ENCODE data around the gene IKZF2. TPM values are rescaled to one million over a fixed set of nuclear protein-coding genes. Genes with fewer than 3 reads are reported as not detected.

The IKZF2 gene
- total and polyA plus RNA-seq, 2 experiments from 2014 or later: 2.6 to 10.1 TPM

- no peaks in the 10 kb centered on the region for H3K27me3 Mint-ChIP-seq (ENCODE audit: insufficient read depth, low read depth, poor library complexity)
- TF ChIP-seq JUNB (IDR thresholded peaks at IDR 0.05; ENCODE audit: unreplicated experiment): no peak
- no peak for TF ChIP-seq POLR2AphosphoS5 (IDR thresholded peaks at IDR 0.05; ENCODE audit: low read depth)
- TF ChIP-seq, protein P1, sequence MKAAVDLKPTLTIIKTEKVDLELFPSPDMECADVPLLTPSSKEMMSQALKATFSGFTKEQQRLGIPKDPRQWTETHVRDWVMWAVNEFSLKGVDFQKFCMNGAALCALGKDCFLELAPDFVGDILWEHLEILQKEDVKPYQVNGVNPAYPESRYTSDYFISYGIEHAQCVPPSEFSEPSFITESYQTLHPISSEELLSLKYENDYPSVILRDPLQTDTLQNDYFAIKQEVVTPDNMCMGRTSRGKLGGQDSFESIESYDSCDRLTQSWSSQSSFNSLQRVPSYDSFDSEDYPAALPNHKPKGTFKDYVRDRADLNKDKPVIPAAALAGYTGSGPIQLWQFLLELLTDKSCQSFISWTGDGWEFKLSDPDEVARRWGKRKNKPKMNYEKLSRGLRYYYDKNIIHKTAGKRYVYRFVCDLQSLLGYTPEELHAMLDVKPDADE (IDR thresholded peaks at IDR 0.05): no peak
- Histone ChIP-seq H3K9me2 (ENCODE audit: insufficient read depth) (no peaks in the 10 kb centered on the region), H3F3A (replicated peaks; ENCODE audit: low read depth) (no peaks in the 10 kb centered on the region), H3K4me1 (ENCODE audit: insufficient read depth) (0 out of 2 replicates have a peak, but pooled peaks cover 9% of the 10 kb centered on the region), H3K36me3 (ENCODE audit: insufficient read depth) (no peaks in the 10 kb centered on the region), H3K27ac (ENCODE audit: low read depth) (no peak overlapping the region), H3K27me3 (ENCODE audit: insufficient read depth) (no peaks in the 10 kb centered on the region), H3K4me3 (no peak overlapping the region), H3K4me2 (no peak overlapping the region), H3K79me2 (replicated peaks; ENCODE audit: insufficient read depth) (no peaks in the 10 kb centered on the region), H2AFZ (no peak overlapping the region), H4K20me1 (replicated peaks; ENCODE audit: insufficient read depth) (no peaks in the 10 kb centered on the region)
- H3K4me3 Mint-ChIP-seq: no peak overlapping the region
- no peaks in the 10 kb centered on the region for H3K9me3 Mint-ChIP-seq
- no peaks in the 10 kb centered on the region for H3K36me3 Mint-ChIP-seq (ENCODE audit: low read depth)
- ATAC-seq (no peak), DNase-seq (ENCODE audit: low spot score) (no peak)
- H3K27ac Mint-ChIP-seq: no peak overlapping the region
- H3K4me1 Mint-ChIP-seq: peaks cover 19% of the 10 kb centered on the region
Measured at GRCh38 chr2:213122725-213123124, 28.7 kb downstream of the IKZF2 start.

DNA sequence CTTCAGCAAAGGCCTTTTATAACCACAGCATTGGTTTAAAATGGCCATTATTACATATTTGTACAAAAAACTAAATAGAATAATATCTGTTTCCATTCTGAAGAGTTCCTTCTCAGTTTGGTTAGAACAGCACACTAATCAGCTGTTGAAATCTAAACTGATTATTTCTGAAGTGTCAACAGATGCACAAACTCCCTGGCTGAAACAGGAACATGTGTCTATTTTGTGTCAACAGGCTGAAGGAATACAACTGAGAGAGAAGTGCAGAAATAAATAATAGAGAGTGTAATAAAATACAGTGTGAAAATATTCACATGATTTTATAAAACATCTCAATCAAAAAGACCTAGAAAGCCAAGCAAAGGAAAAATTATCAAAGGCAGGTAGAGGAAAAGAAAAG lies 29.7 kb downstream of the IKZF2 start:
- no peaks in the 10 kb centered on the region for H3K9me3 Mint-ChIP-seq
- no peak for TF ChIP-seq JUNB (IDR thresholded peaks at IDR 0.05; ENCODE audit: unreplicated experiment)
- no peak for TF ChIP-seq ZNF462 (CRISPR knock-in tag; IDR thresholded peaks at IDR 0.05)
- no peak for TF ChIP-seq ZNF114 (CRISPR knock-in tag; IDR thresholded peaks at IDR 0.05)
- TF ChIP-seq NANOG (IDR thresholded peaks at IDR 0.05; ENCODE audit: borderline replicate concordance): no peak
- TF ChIP-seq EZH2 (IDR thresholded peaks at IDR 0.05; ENCODE audit: low read depth, unreplicated experiment): no peak
- TF ChIP-seq, protein P2, sequence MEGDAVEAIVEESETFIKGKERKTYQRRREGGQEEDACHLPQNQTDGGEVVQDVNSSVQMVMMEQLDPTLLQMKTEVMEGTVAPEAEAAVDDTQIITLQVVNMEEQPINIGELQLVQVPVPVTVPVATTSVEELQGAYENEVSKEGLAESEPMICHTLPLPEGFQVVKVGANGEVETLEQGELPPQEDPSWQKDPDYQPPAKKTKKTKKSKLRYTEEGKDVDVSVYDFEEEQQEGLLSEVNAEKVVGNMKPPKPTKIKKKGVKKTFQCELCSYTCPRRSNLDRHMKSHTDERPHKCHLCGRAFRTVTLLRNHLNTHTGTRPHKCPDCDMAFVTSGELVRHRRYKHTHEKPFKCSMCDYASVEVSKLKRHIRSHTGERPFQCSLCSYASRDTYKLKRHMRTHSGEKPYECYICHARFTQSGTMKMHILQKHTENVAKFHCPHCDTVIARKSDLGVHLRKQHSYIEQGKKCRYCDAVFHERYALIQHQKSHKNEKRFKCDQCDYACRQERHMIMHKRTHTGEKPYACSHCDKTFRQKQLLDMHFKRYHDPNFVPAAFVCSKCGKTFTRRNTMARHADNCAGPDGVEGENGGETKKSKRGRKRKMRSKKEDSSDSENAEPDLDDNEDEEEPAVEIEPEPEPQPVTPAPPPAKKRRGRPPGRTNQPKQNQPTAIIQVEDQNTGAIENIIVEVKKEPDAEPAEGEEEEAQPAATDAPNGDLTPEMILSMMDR (conservative IDR thresholded peaks at IDR 0.05; ENCODE audit: low read depth in 2 of 2): no peak
- no peak for TF ChIP-seq STAT1 (IDR thresholded peaks at IDR 0.05; ENCODE audit: unreplicated experiment)
- no peak for TF ChIP-seq POLR2AphosphoS5 (IDR thresholded peaks at IDR 0.05; ENCODE audit: low read depth)
- TF ChIP-seq ZNF331 (CRISPR knock-in tag; IDR thresholded peaks at IDR 0.05; ENCODE audit: low read depth): no peak
- no peak for TF ChIP-seq CREB1 (CRISPR knock-in tag; IDR thresholded peaks at IDR 0.05; ENCODE audit: low read depth)
- TF ChIP-seq, protein P1 (IDR thresholded peaks at IDR 0.05): no peak
- no peak for TF ChIP-seq EZH2phosphoT487 (IDR thresholded peaks at IDR 0.05; ENCODE audit: unreplicated experiment)

More for the DNA sequence above, 29.7 kb downstream of the IKZF2 start:
- H3K27ac Mint-ChIP-seq: no peak overlapping the region
- no peak overlapping the region for H3K4me2 ChIP-seq
- H3K27me3 Mint-ChIP-seq (ENCODE audit: insufficient read depth, low read depth, poor library complexity): no peaks in the 10 kb centered on the region
- no peaks in the 10 kb centered on the region for H3K36me3 ChIP-seq (ENCODE audit: insufficient read depth)
- H3F3A ChIP-seq (replicated peaks; ENCODE audit: low read depth): no peaks in the 10 kb centered on the region
- no peak for DNase-seq (ENCODE audit: low spot score)
- no peaks in the 10 kb centered on the region for H3K36me3 Mint-ChIP-seq (ENCODE audit: low read depth)
- H3K79me2 ChIP-seq (replicated peaks; ENCODE audit: insufficient read depth): no peaks in the 10 kb centered on the region
- H3K4me3 Mint-ChIP-seq: no peak overlapping the region
- no peak overlapping the region for H3K27ac ChIP-seq (ENCODE audit: low read depth)
- H3K27me3 ChIP-seq (ENCODE audit: insufficient read depth): no peaks in the 10 kb centered on the region
- no peak for ATAC-seq
- H3K4me1 ChIP-seq (ENCODE audit: insufficient read depth): 0 out of 2 replicates have a peak, but pooled peaks cover 9% of the 10 kb centered on the region
- H3K4me3 ChIP-seq: no peak overlapping the region
- H3K4me1 Mint-ChIP-seq: peaks cover 19% of the 10 kb centered on the region
- H4K20me1 ChIP-seq (replicated peaks; ENCODE audit: insufficient read depth): no peaks in the 10 kb centered on the region
- no peaks in the 10 kb centered on the region for H3K9me2 ChIP-seq (ENCODE audit: insufficient read depth)
- H2AFZ ChIP-seq: no peak overlapping the region
